HEK293 (cell line): ENCODE results near the gene CENPB.

ENCODE experiments used
- KLF16 ChIP-seq: fragments of 450-650 bp; formaldehyde crosslinking; IDR thresholded peaks from 2 replicates; pipeline ENCODE4 v1.5.1; 2017; ENCODE audit warnings: missing biosample characterization, missing genetic modification characterization
- SP2 ChIP-seq: fragments of 450-650 bp; formaldehyde crosslinking; IDR thresholded peaks from 2 replicates; pipeline ENCODE4 v1.5.1; 2016; ENCODE audit warnings: missing biosample characterization, missing genetic modification characterization
- SP3 ChIP-seq: fragments of 450-650 bp; formaldehyde crosslinking; IDR thresholded peaks from 2 replicates; pipeline ENCODE4 v1.5.1; 2016; ENCODE audit warnings: missing biosample characterization, missing genetic modification characterization
- SP7 ChIP-seq: fragments of 450-650 bp; formaldehyde crosslinking; IDR thresholded peaks from 2 replicates; pipeline ENCODE4 v1.5.1; 2016; ENCODE audit warnings: missing biosample characterization, missing genetic modification characterization
- YY2 ChIP-seq: fragments of 450-650 bp; formaldehyde crosslinking; IDR thresholded peaks from 2 replicates; pipeline ENCODE4 v1.5.1; 2016; ENCODE audit warnings: missing biosample characterization, missing genetic modification characterization
- ZBTB10 ChIP-seq: fragments of 450-650 bp; formaldehyde crosslinking; IDR thresholded peaks from 2 replicates; pipeline ENCODE4 v1.5.1; 2016; ENCODE audit warnings: missing biosample characterization, missing genetic modification characterization
- ZBTB17 ChIP-seq: fragments of 450-650 bp; formaldehyde crosslinking; IDR thresholded peaks from 2 replicates; pipeline ENCODE4 v1.5.1; 2016; ENCODE audit warnings: missing biosample characterization, missing genetic modification characterization
- ZBTB49 ChIP-seq: fragments of 450-650 bp; formaldehyde crosslinking; IDR thresholded peaks from 2 replicates; pipeline ENCODE4 v1.5.1; 2016; ENCODE audit warnings: missing biosample characterization, missing genetic modification characterization, low read depth
- ZFP37 ChIP-seq: fragments of 450-650 bp; formaldehyde crosslinking; IDR thresholded peaks from 2 replicates; pipeline ENCODE4 v1.5.1; 2016; ENCODE audit warnings: missing biosample characterization, missing genetic modification characterization
- ZNF274 ChIP-seq, 2 experiments: fragments of 200-500 bp in 1 of 2; fragments of 450-650 bp in 1 of 2; sonication (Bioruptor generic) in 1 of 2; formaldehyde crosslinking in 1 of 2; IDR thresholded peaks; 2 replicates each; pipeline versions ENCODE4 v1.5.1 to v1.6.1; 2014 to 2016; ENCODE audit warnings: borderline replicate concordance in 1 of 2, inconsistent platforms in 1 of 2, low read length in 1 of 2, missing biosample characterization in 1 of 2, missing genetic modification characterization in 1 of 2
- ZNF335 ChIP-seq: fragments of 450-650 bp; formaldehyde crosslinking; conservative IDR thresholded peaks from 2 replicates; pipeline ENCODE4 v1.5.1; 2016; ENCODE audit warnings: missing biosample characterization, missing genetic modification characterization
- ZNF354C ChIP-seq: fragments of 450-650 bp; formaldehyde crosslinking; IDR thresholded peaks from 2 replicates; pipeline ENCODE4 v1.5.1; 2016; ENCODE audit warnings: missing biosample characterization, missing genetic modification characterization, low read depth, borderline replicate concordance
- ZNF394 ChIP-seq: fragments of 450-650 bp; formaldehyde crosslinking; IDR thresholded peaks from 2 replicates; pipeline ENCODE4 v1.5.1; 2016; ENCODE audit warnings: missing biosample characterization, missing genetic modification characterization, mild to moderate bottlenecking, moderate library complexity, borderline replicate concordance
- ZNF529 ChIP-seq: fragments of 450-650 bp; formaldehyde crosslinking; IDR thresholded peaks from 2 replicates; pipeline ENCODE4 v1.5.1; 2017; ENCODE audit warnings: missing genetic modification characterization, missing biosample characterization; ENCODE audit not compliant: insufficient replicate concordance
- ZNF600 ChIP-seq: fragments of 450-650 bp; formaldehyde crosslinking; IDR thresholded peaks from 2 replicates; pipeline ENCODE4 v1.5.1; 2016; ENCODE audit warnings: missing biosample characterization, missing genetic modification characterization
- ZNF626 ChIP-seq: fragments of 450-650 bp; sonication (Bioruptor Pico); formaldehyde crosslinking; IDR thresholded peaks from 2 replicates; pipeline ENCODE4 v1.5.1; 2018; ENCODE audit warnings: missing biosample characterization, missing genetic modification characterization, inconsistent platforms
- ZNF629 ChIP-seq: fragments of 450-650 bp; formaldehyde crosslinking; IDR thresholded peaks from 2 replicates; pipeline ENCODE4 v1.5.1; 2017; ENCODE audit warnings: missing biosample characterization, missing genetic modification characterization
- ZNF654 ChIP-seq: fragments of 450-650 bp; formaldehyde crosslinking; IDR thresholded peaks from 2 replicates; pipeline ENCODE4 v1.5.1; 2016; ENCODE audit warnings: low read depth, missing biosample characterization, missing genetic modification characterization
- ZNF76 ChIP-seq: fragments of 450-650 bp; formaldehyde crosslinking; IDR thresholded peaks from 2 replicates; pipeline ENCODE4; 2016; ENCODE audit warnings: low read depth, missing biosample characterization, missing genetic modification characterization, borderline replicate concordance
- TF ChIP-seq, protein P1 (sequence below): fragments of 450-650 bp; formaldehyde crosslinking; IDR thresholded peaks from 2 replicates; pipeline ENCODE4 v1.5.1; 2016; ENCODE audit warnings: missing biosample characterization, missing genetic modification characterization
- TF ChIP-seq, protein P2 (sequence below): fragments of 450-650 bp; formaldehyde crosslinking; IDR thresholded peaks from 2 replicates; pipeline ENCODE4 v1.5.1; 2017; ENCODE audit warnings: missing biosample characterization, missing genetic modification characterization
- TF ChIP-seq, protein P3 (sequence below): fragments of 450-650 bp; IDR thresholded peaks from 2 replicates; pipeline ENCODE4 v1.5.1; 2018; ENCODE audit warnings: missing biosample characterization, missing genetic modification characterization
- TF ChIP-seq, protein P4 (sequence below): fragments of 450-650 bp; formaldehyde crosslinking; IDR thresholded peaks from 2 replicates; pipeline ENCODE4 v1.5.1; 2016; ENCODE audit warnings: missing biosample characterization, missing genetic modification characterization

CENPB gene

GRCh38 chr20:3781153-3781910 is 5.2 kb downstream of the CENPB start, which contains the start of gene SPEF1 (continued):
- TF ChIP-seq YY2 (tag by site-specific recombination) (peak; percentile 95), SP3 (peak; percentile 26; the same call in 1 of the 2 replicates), ZNF626 (tag by site-specific recombination) (no peak), SP7 (tag by site-specific recombination) (peak; percentile 43; the same call in 1 of the 2 replicates), ZBTB49 (tag by site-specific recombination) (no peak), ZNF629 (tag by site-specific recombination) (peak; percentile 38; the same call in 1 of the 2 replicates), ZNF654 (tag by site-specific recombination) (peak; percentile 65), ZNF76 (tag by site-specific recombination) (peak; percentile 98), ZBTB17 (tag by site-specific recombination) (peak; percentile 81; the same call in 1 of the 2 replicates), ZNF600 (tag by site-specific recombination) (peak; percentile 43; the same call in 1 of the 2 replicates), ZFP37 (tag by site-specific recombination) (peak; percentile 32; the same call in 1 of the 2 replicates), ZNF274 (IDR thresholded peaks at IDR 0.05; ENCODE audit: low read length) (no peak), ZNF274 (tag by site-specific recombination; IDR thresholded peaks at IDR 0.05; ENCODE audit: borderline replicate concordance) (no peak), ZBTB10 (tag by site-specific recombination) (peak; percentile 81), ZNF354C (tag by site-specific recombination) (no peak), KLF16 (tag by site-specific recombination) (no peak), SP2 (tag by site-specific recombination) (peak; percentile 47; the same call in 1 of the 2 replicates), ZNF529 (tag by site-specific recombination) (no peak), ZNF335 (tag by site-specific recombination) (peak; percentile 87), ZNF394 (tag by site-specific recombination) (no peak)
- TF ChIP-seq, protein P1, sequence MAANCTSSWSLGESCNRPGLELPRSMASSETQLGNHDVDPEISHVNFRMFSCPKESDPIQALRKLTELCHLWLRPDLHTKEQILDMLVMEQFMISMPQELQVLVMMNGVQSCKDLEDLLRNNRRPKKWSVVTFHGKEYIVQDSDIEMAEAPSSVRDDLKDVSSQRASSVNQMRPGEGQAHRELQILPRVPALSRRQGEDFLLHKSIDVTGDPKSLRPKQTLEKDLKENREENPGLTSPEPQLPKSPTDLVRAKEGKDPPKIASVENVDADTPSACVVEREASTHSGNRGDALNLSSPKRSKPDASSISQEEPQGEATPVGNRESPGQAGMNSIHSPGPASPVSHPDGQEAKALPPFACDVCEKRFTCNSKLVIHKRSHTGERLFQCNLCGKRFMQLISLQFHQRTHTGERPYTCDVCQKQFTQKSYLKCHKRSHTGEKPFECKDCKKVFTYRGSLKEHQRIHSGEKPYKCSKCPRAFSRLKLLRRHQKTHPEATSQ (tag by site-specific recombination): 0 out of 2 replicates have a peak, but pooled peaks have one; percentile 14
- TF ChIP-seq, protein P2, sequence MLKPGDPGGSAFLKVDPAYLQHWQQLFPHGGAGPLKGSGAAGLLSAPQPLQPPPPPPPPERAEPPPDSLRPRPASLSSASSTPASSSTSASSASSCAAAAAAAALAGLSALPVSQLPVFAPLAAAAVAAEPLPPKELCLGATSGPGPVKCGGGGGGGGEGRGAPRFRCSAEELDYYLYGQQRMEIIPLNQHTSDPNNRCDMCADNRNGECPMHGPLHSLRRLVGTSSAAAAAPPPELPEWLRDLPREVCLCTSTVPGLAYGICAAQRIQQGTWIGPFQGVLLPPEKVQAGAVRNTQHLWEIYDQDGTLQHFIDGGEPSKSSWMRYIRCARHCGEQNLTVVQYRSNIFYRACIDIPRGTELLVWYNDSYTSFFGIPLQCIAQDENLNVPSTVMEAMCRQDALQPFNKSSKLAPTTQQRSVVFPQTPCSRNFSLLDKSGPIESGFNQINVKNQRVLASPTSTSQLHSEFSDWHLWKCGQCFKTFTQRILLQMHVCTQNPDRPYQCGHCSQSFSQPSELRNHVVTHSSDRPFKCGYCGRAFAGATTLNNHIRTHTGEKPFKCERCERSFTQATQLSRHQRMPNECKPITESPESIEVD (tag by site-specific recombination): no peak
- TF ChIP-seq, protein P3, sequence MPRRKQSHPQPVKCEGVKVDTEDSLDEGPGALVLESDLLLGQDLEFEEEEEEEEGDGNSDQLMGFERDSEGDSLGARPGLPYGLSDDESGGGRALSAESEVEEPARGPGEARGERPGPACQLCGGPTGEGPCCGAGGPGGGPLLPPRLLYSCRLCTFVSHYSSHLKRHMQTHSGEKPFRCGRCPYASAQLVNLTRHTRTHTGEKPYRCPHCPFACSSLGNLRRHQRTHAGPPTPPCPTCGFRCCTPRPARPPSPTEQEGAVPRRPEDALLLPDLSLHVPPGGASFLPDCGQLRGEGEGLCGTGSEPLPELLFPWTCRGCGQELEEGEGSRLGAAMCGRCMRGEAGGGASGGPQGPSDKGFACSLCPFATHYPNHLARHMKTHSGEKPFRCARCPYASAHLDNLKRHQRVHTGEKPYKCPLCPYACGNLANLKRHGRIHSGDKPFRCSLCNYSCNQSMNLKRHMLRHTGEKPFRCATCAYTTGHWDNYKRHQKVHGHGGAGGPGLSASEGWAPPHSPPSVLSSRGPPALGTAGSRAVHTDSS (tag by site-specific recombination): peak; percentile 48; the same call in 1 of the 2 replicates
- TF ChIP-seq, protein P4, sequence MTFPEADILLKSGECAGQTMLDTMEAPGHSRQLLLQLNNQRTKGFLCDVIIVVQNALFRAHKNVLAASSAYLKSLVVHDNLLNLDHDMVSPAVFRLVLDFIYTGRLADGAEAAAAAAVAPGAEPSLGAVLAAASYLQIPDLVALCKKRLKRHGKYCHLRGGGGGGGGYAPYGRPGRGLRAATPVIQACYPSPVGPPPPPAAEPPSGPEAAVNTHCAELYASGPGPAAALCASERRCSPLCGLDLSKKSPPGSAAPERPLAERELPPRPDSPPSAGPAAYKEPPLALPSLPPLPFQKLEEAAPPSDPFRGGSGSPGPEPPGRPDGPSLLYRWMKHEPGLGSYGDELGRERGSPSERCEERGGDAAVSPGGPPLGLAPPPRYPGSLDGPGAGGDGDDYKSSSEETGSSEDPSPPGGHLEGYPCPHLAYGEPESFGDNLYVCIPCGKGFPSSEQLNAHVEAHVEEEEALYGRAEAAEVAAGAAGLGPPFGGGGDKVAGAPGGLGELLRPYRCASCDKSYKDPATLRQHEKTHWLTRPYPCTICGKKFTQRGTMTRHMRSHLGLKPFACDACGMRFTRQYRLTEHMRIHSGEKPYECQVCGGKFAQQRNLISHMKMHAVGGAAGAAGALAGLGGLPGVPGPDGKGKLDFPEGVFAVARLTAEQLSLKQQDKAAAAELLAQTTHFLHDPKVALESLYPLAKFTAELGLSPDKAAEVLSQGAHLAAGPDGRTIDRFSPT: peak; percentile 42; the same call in 1 of the 2 replicates
